Heart right ventricle (tissue), 16 donors: ENCODE results near the gene RPL28. TPM values are rescaled to one million over a fixed set of nuclear protein-coding genes. Genes with fewer than 3 reads are reported as not detected.

Experiments
- ATAC-seq, 8 donors: fragments of 200-7000 bp; cut with Tn5 transposase; one replicate each; pipeline ENCODE4 v1.9.1; 2020; ENCODE audit warnings: mild to moderate bottlenecking in 8 of 8, moderate library complexity in 8 of 8, moderate number of reproducible peaks in 1 of 8
- DNase-seq, 2 donors: peaks; one replicate each; pipeline ENCODE4 v3.0.0-alpha.2; 2020
- H3K27ac ChIP-seq, 10 donors: fragments of 200-600 bp; sonication (generic) in 2 of 10; one replicate each; pipeline versions ENCODE4 v1.5.0 to v1.8.0; 2020 to 2022; ENCODE audit warnings: mild to moderate bottlenecking in 3 of 10
- H3K27me3 ChIP-seq, 7 donors: fragments of 200-600 bp; one replicate each; pipeline ENCODE4 v1.8.0; 2021 to 2022; ENCODE audit warnings: mild to moderate bottlenecking in 2 of 7
- H3K36me3 ChIP-seq, 9 donors: fragments of 200-600 bp; sonication (generic) in 1 of 9; one replicate each; pipeline versions ENCODE4 v1.5.0 to v1.8.0; 2020 to 2022; ENCODE audit warnings: mild to moderate bottlenecking in 2 of 9
- H3K4me1 ChIP-seq, 9 donors: fragments of 200-600 bp; sonication (generic) in 1 of 9; one replicate each; pipeline versions ENCODE4 v1.5.0 to v1.8.0; 2020 to 2022; ENCODE audit warnings: mild to moderate bottlenecking in 4 of 9
- H3K4me3 ChIP-seq, 10 donors: fragments of 200-600 bp; sonication (generic) in 2 of 10; one replicate each; pipeline versions ENCODE4 v1.5.0 to v1.8.0; 2020 to 2022; ENCODE audit warnings: mild to moderate bottlenecking in 7 of 10, moderate library complexity in 2 of 10
- H3K9me3 ChIP-seq, 11 donors: fragments of 200-600 bp in 10 of 11; sonication (generic) in 2 of 11; one replicate each; pipeline versions ENCODE4 v1.5.0 to v1.8.0; 2013 to 2022; ENCODE audit warnings: mild to moderate bottlenecking in 2 of 11, control low read depth in 1 of 11, moderate library complexity in 1 of 11
- CTCF ChIP-seq, 9 donors: fragments of 200-600 bp; sonication (generic) in 2 of 9; IDR thresholded peaks; one replicate each; pipeline versions ENCODE4 v1.5.0 to v1.8.0; 2021 to 2022; ENCODE audit warnings: antibody characterized with exemption in 9 of 9, mild to moderate bottlenecking in 5 of 9, moderate library complexity in 1 of 9
- WGBS, 2 donors: extraction: QIAGEN DNeasy Blood & Tissue Kit; methylation state at CpG; one replicate each; pipeline ENCODE4 v1.1.7; 2013; ENCODE audit warnings: inconsistent platforms in 1 of 2; 5-methylcytosine and 5-hydroxymethylcytosine counted together
- intact Hi-C, 10 donors: fragments of 100-400 bp; cut with DNase I; formaldehyde crosslinking; loops; one replicate each; pipeline versions ENCODE4 v1.11.1 to v1.14.2; 2022
- polyA plus RNA-seq, 2 donors: library from polyadenylated mRNA; stranded (reverse); fragments of 200-250 nt; gene quantifications; one replicate each; pipeline ENCODE4 v1.2.3, GENCODE V29; 2013
- total RNA-seq, 10 donors: library from RNA; stranded (reverse); fragmentation: NEBNext Ultra II Directional in 3 of 10; extraction: Animal tissue kit (Norgen Biotek cat#: 25700) in 3 of 10; gene quantifications; one replicate each; pipeline versions ENCODE4 v1.2.1 to v1.2.4, GENCODE V29; 2021 to 2023
- donor health status: Arrhythmogenic right ventricular cardiomyopathy.
- donor health status: ischemic (EF 13 %, LVEDD 7.1; RV severe dilation, severe dysfunction).
- donor health status: healthy with polysubstance abuse.
- donor health status: DM: no; HTN: yes; CAD: no.
- donor health status: DM: no; HTN: no; CAD: no.
- donor health status: ischemic (EF 25% LVEDD 6.9; RV normal size, moderate dysfunction).
- donor health status: ischemic (EF 25% LVEDD 5.7; RV mildly dilated, moderate dysfunction).
- donor health status: healthy.
- donor health status: DM: yes; HTN: yes; CAD: no.
- donor health status: Ischemic cardiomyopathy.
- donor health status: ischemic (EF 35%, LVEDD 5.7; RV mildly dilated, moderate dysfunction).
- donor health status: nonischemic (EF 11% LVEDD 7.7; RV severe dilation, severe dysfunction).
- donor health status: DM: yes; HTN: yes; CAD: no.
- donor health status: PGD.
- donor health status: ischemic (EF 29% LVEDD 5.4; RV normal size, mild dysfunction).
- donor health status: nonischemic (EF 23%, LVEDD 6.1; RV moderate dilation, normal function).

The RPL28 gene
- total and polyA plus RNA-seq, 12 donors = 473 to 1,617 (median 593) TPM

- no peak for TF ChIP-seq CTCF (IDR thresholded peaks at IDR 0.05)
- peaks cover 7 to 24% (median 19%) of the 10 kb centered on the region in 9 donors for H3K4me1 ChIP-seq
- H3K36me3 ChIP-seq = peaks cover 0 to 26% (median 7%) of the 10 kb centered on the region in 9 donors
- intact Hi-C loops = loop anchor here in 4 of 10 donors (1.0 to 5.0 kb wide), 4 partner anchors 38 to 45 kb away; partner anchors contain the start of genes RPL28 (in 3 of the 4) and TMEM238 (in 1 of the 4)
- DNase-seq = no peak
- peak in 2 of 8 donors; percentile 0 to 1 for ATAC-seq
- 3 to 5% methylated on average over 17 to 44 of the region's 44 CpGs for WGBS, 2 donors
- H3K27ac ChIP-seq = peak overlapping the region; percentile 21 to 93 (median 87)
- H3K4me3 ChIP-seq = peak overlapping the region; percentile 33 to 92 (median 72)
- no peaks in the 10 kb centered on the region for H3K27me3 ChIP-seq
- no peaks in the 10 kb centered on the region for H3K9me3 ChIP-seq
These were observed 45.6 kb upstream of the RPL28 start for GRCh38 chr19:55339889-55340783.

GRCh38 chr19:55340784-55341147 lies 45.0 kb upstream of the RPL28 start:
- H3K27me3 ChIP-seq = no peaks in the 10 kb centered on the region
- intact Hi-C loops = loop anchor here in 1 of 10 donors (2.0 kb wide), 1 partner anchor 42 kb away; no protein-coding TSS in a partner anchor
- peak overlapping the region in 9 of 10 donors; percentile 67 to 92 (median 73) for H3K4me3 ChIP-seq
- H3K4me1 ChIP-seq = peaks cover 7 to 28% (median 21%) of the 10 kb centered on the region in 9 donors
- peak overlapping the region in 5 of 10 donors; percentile 90 to 93 (median 93) for H3K27ac ChIP-seq
- 2 to 6% methylated on average over 23 to 24 of the region's 24 CpGs for WGBS, 2 donors
- ATAC-seq (no peak), DNase-seq (no peak)
- peaks cover 0 to 26% (median 7%) of the 10 kb centered on the region in 9 donors for H3K36me3 ChIP-seq
- TF ChIP-seq CTCF (IDR thresholded peaks at IDR 0.05) = no peak
- no peaks in the 10 kb centered on the region for H3K9me3 ChIP-seq

GRCh38 chr19:55341171-55341588 lies 44.6 kb upstream of the RPL28 start:
- Histone ChIP-seq H3K27me3 (no peaks in the 10 kb centered on the region), H3K9me3 (no peaks in the 10 kb centered on the region), H3K4me3 (peak overlapping the region in 9 of 10 donors; percentile 67 to 92 (median 73)), H3K4me1 (peaks cover 7 to 30% (median 21%) of the 10 kb centered on the region in 9 donors), H3K27ac (peak overlapping the region in 3 of 10 donors; percentile 37 to 93 (median 91)), H3K36me3 (peaks cover 0 to 29% (median 7%) of the 10 kb centered on the region in 9 donors)
- no peak for ATAC-seq
- WGBS, 2 donors = 6 to 12% methylated on average over 15 of the region's 15 CpGs
- intact Hi-C loops = loop anchor here in 1 of 10 donors (2.0 kb wide), 1 partner anchor 42 kb away; no protein-coding TSS in a partner anchor
- peak; percentile 68 to 78 for DNase-seq
- TF ChIP-seq CTCF (IDR thresholded peaks at IDR 0.05) = no peak
